ENCODE measurements around the gene EPN2. TPM values are rescaled to one million over a fixed set of nuclear protein-coding genes. Genes with fewer than 3 reads are reported as not detected.
A peak's percentile ranks its signal among the peaks of the same experiment; 100 is the strongest.

EPN2 gene
- total RNA-seq, 1 donor, result 18.1 TPM

- no peak for TF ChIP-seq CTCF (IDR thresholded peaks at IDR 0.05; ENCODE audit: extremely low read depth, low read depth, low read length)
- peak; percentile 26 for DNase-seq (ENCODE audit: insufficient read length, low spot score, missing footprints)
Measured at GRCh38 chr17:19344311-19345066, 107.3 kb downstream of the EPN2 start.

GRCh38 chr17:19345067-19345460, 107.9 kb downstream of the EPN2 start:
- Histone ChIP-seq H3K79me2 (ENCODE audit: insufficient read depth, low read length) (no peaks in the 10 kb centered on the region), H3K4me1 (ENCODE audit: insufficient read depth, low read length) (peaks cover 34% of the 10 kb centered on the region), H3K4me2 (ENCODE audit: insufficient read depth, low read length) (no peak overlapping the region), H3K36me3 (ENCODE audit: insufficient read depth, low read length) (no peaks in the 10 kb centered on the region), H3K9me3 (ENCODE audit: low read depth, low read length) (no peaks in the 10 kb centered on the region), H2AFZ (ENCODE audit: low read length) (no peak overlapping the region), H3K27ac (ENCODE audit: low read depth, low read length) (no peak overlapping the region), H4K20me1 (ENCODE audit: insufficient read depth, low read length) (no peaks in the 10 kb centered on the region), H3K4me3 (ENCODE audit: insufficient read depth, low read length) (no peak overlapping the region), H3K27me3 (ENCODE audit: insufficient read depth, low read length) (no peaks in the 10 kb centered on the region)
- no peak for TF ChIP-seq CTCF (IDR thresholded peaks at IDR 0.05; ENCODE audit: extremely low read depth, low read depth, low read length)
- peak; percentile 55 for DNase-seq (ENCODE audit: insufficient read length, low spot score, missing footprints)

More at GRCh38 chr17:19344311-19345066, 107.3 kb downstream of the EPN2 start:
- no peaks in the 10 kb centered on the region for H3K36me3 ChIP-seq (ENCODE audit: insufficient read depth, low read length)
- H3K27ac ChIP-seq (ENCODE audit: low read depth, low read length), result no peak overlapping the region
- H3K4me3 ChIP-seq (ENCODE audit: insufficient read depth, low read length), result no peak overlapping the region
- no peaks in the 10 kb centered on the region for H3K9me3 ChIP-seq (ENCODE audit: low read depth, low read length)
- no peak overlapping the region for H2AFZ ChIP-seq (ENCODE audit: low read length)
- H3K4me2 ChIP-seq (ENCODE audit: insufficient read depth, low read length), result no peak overlapping the region
- peaks cover 34% of the 10 kb centered on the region for H3K4me1 ChIP-seq (ENCODE audit: insufficient read depth, low read length)
- no peaks in the 10 kb centered on the region for H3K27me3 ChIP-seq (ENCODE audit: insufficient read depth, low read length)
- no peaks in the 10 kb centered on the region for H4K20me1 ChIP-seq (ENCODE audit: insufficient read depth, low read length)
- no peaks in the 10 kb centered on the region for H3K79me2 ChIP-seq (ENCODE audit: insufficient read depth, low read length)

GRCh38 chr17:19345486-19346350, 108.6 kb downstream of the EPN2 start:
- peaks cover 34% of the 10 kb centered on the region for H3K4me1 ChIP-seq (ENCODE audit: insufficient read depth, low read length)
- peak; percentile 55 for DNase-seq (ENCODE audit: insufficient read length, low spot score, missing footprints)
- no peaks in the 10 kb centered on the region for H3K79me2 ChIP-seq (ENCODE audit: insufficient read depth, low read length)
- no peaks in the 10 kb centered on the region for H3K36me3 ChIP-seq (ENCODE audit: insufficient read depth, low read length)
- no peak for TF ChIP-seq CTCF (IDR thresholded peaks at IDR 0.05; ENCODE audit: extremely low read depth, low read depth, low read length)
- no peaks in the 10 kb centered on the region for H4K20me1 ChIP-seq (ENCODE audit: insufficient read depth, low read length)
- no peak overlapping the region for H3K4me3 ChIP-seq (ENCODE audit: insufficient read depth, low read length)
- H3K27me3 ChIP-seq (ENCODE audit: insufficient read depth, low read length), result no peaks in the 10 kb centered on the region
- peak overlapping the region; percentile 55 for H3K27ac ChIP-seq (ENCODE audit: low read depth, low read length)
- H3K9me3 ChIP-seq (ENCODE audit: low read depth, low read length), result no peaks in the 10 kb centered on the region
- H2AFZ ChIP-seq (ENCODE audit: low read length), result no peak overlapping the region
- H3K4me2 ChIP-seq (ENCODE audit: insufficient read depth, low read length), result no peak overlapping the region

Data from osteoblast (primary cell).